Gastroesophageal sphincter (tissue), 4 donors: ENCODE data around the gene GRM8. TPM values are rescaled to one million over a fixed set of nuclear protein-coding genes. Genes with fewer than 3 reads are reported as not detected.

Experiments
- ATAC-seq: fragments of 150-250 bp; one replicate; pipeline ENCODE4 v1.9.1; 2016; ENCODE audit warnings: mild to moderate bottlenecking, moderate library complexity
- H3K27ac ChIP-seq, 4 donors: fragments of 200-600 bp; sonication (generic) in 3 of 4; 1 replicate in 3 of 4; 2 replicates in 1 of 4; pipeline ENCODE4 v1.5.1; 2016 to 2019
- H3K27me3 ChIP-seq: fragments of 200-600 bp; sonication (generic); one replicate; pipeline ENCODE4 v1.5.1; 2019
- H3K36me3 ChIP-seq, 2 donors: fragments of 200-600 bp; sonication (generic); one replicate each; pipeline ENCODE4 v1.5.1; 2019; ENCODE audit warnings: control low read depth in 1 of 2
- H3K4me1 ChIP-seq, 3 donors: fragments of 200-600 bp; sonication (generic); 1 replicate in 2 of 3; 2 replicates in 1 of 3; pipeline ENCODE4 v1.5.1; 2016 to 2019; ENCODE audit warnings: control low read depth in 2 of 3
- H3K4me3 ChIP-seq, 2 donors: fragments of 200-600 bp; sonication (generic); one replicate each; pipeline ENCODE4 v1.5.1; 2019; ENCODE audit warnings: mild to moderate bottlenecking in 1 of 2, moderate library complexity in 1 of 2
- H3K9me3 ChIP-seq, 3 donors: fragments of 200-600 bp; sonication (generic); one replicate each; pipeline ENCODE4 v1.5.1; 2017 to 2019; ENCODE audit warnings: control low read depth in 2 of 3
- CTCF ChIP-seq, 4 experiments: fragments of 200-600 bp in 2 of 4; fragments of 450-650 bp in 2 of 4; sonication (generic) in 1 of 4; IDR thresholded peaks; one replicate each; pipeline ENCODE4 v1.5.1; 2017 to 2019; ENCODE audit warnings: antibody characterized with exemption in 4 of 4, mild to moderate bottlenecking in 2 of 4, moderate library complexity in 2 of 4
- EP300 ChIP-seq: sonication (generic); formaldehyde crosslinking; IDR thresholded peaks from one replicate; pipeline ENCODE4 v1.6.1; 2017; ENCODE audit warnings: antibody characterized with exemption, mild to moderate bottlenecking
- POLR2A ChIP-seq, 2 donors: fragments of 450-650 bp; IDR thresholded peaks; one replicate each; pipeline ENCODE4 v1.6.1; 2017; ENCODE audit warnings: antibody characterized with exemption in 2 of 2, mild to moderate bottlenecking in 2 of 2, moderate library complexity in 1 of 2
- POLR2AphosphoS5 ChIP-seq: sonication (generic); formaldehyde crosslinking; IDR thresholded peaks from one replicate; pipeline ENCODE4 v1.6.1; 2017; ENCODE audit warnings: antibody characterized with exemption
- WGBS, 2 donors: methylation state at CpG; one replicate each; pipeline ENCODE4 v1.1.5; 2018; ENCODE audit warnings: low coverage in 1 of 2; 5-methylcytosine and 5-hydroxymethylcytosine counted together
- small RNA-seq, 4 donors: library from RNA; depleted of rRNA; stranded (forward); fragments of <200 nt; gene quantifications; one replicate each; pipeline ENCODE3, GENCODE V24; 2016
- total RNA-seq, 4 donors: library from RNA; depleted of rRNA; stranded (reverse); fragments of >200 nt; gene quantifications; one replicate each; pipeline ENCODE4 v1.1.0, GENCODE V29; 2016

GRM8 gene
- total RNA-seq, 4 donors from 2014 or later = 0.07 to 3.4 (median 0.93) TPM; not detected in 1

DNA sequence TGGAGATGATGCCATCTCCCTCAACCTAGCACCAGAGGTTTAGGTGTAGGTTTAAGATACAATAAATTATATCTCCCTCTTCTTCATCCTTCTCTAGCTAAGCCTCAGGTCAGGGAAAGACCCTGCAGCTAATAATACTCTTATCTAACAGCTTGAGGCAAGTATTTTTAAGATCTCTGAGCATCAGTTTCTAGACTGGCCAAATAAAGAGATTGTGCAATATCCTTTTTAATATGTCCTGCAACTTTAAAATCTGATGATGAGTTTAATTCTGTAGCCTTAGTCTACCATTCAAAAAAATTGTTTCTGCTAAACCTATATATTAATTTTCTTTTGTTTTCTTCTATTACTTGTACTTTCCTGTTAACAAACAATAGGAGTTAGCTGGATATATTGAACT lies 850.8 kb downstream of the GRM8 start:
- TF ChIP-seq POLR2AphosphoS5 (no peak), EP300 (no peak), POLR2A (IDR thresholded peaks at IDR 0.05) (no peak), CTCF (IDR thresholded peaks at IDR 0.05) (no peak)
- H3K9me3 ChIP-seq = no peaks in the 10 kb centered on the region
- H3K27ac ChIP-seq = no peak overlapping the region
- no peak overlapping the region for H3K4me3 ChIP-seq
- no peaks in the 10 kb centered on the region for H3K4me1 ChIP-seq
- no peaks in the 10 kb centered on the region for H3K36me3 ChIP-seq
- ATAC-seq = no peak
- no peaks in the 10 kb centered on the region for H3K27me3 ChIP-seq

GRCh38 chr7:126398851-126399529 lies 853.8 kb downstream of the GRM8 start:
- no peak for ATAC-seq
- Histone ChIP-seq H3K9me3 (no peaks in the 10 kb centered on the region), H3K4me1 (no peaks in the 10 kb centered on the region), H3K27ac (no peak overlapping the region), H3K36me3 (no peaks in the 10 kb centered on the region), H3K27me3 (no peaks in the 10 kb centered on the region), H3K4me3 (no peak overlapping the region)
- TF ChIP-seq EP300 = no peak
- TF ChIP-seq CTCF (IDR thresholded peaks at IDR 0.05) = no peak
- no peak for TF ChIP-seq POLR2AphosphoS5
- no peak for TF ChIP-seq POLR2A (IDR thresholded peaks at IDR 0.05)
- 40 to 45% methylated on average over 3 of the region's 3 CpGs for WGBS, 2 donors

- no peak overlapping the region for H3K4me3 ChIP-seq
- no peak for TF ChIP-seq CTCF (IDR thresholded peaks at IDR 0.05)
- no peak for TF ChIP-seq EP300
- TF ChIP-seq POLR2AphosphoS5 = no peak
- TF ChIP-seq POLR2A (IDR thresholded peaks at IDR 0.05) = no peak
- no peak overlapping the region for H3K27ac ChIP-seq
- H3K36me3 ChIP-seq = no peaks in the 10 kb centered on the region
- ATAC-seq = no peak
- H3K9me3 ChIP-seq = no peaks in the 10 kb centered on the region
- H3K4me1 ChIP-seq = no peaks in the 10 kb centered on the region
- no peaks in the 10 kb centered on the region for H3K27me3 ChIP-seq
Measured at GRCh38 chr7:126398285-126398684, 854.5 kb downstream of the GRM8 start.

DNA sequence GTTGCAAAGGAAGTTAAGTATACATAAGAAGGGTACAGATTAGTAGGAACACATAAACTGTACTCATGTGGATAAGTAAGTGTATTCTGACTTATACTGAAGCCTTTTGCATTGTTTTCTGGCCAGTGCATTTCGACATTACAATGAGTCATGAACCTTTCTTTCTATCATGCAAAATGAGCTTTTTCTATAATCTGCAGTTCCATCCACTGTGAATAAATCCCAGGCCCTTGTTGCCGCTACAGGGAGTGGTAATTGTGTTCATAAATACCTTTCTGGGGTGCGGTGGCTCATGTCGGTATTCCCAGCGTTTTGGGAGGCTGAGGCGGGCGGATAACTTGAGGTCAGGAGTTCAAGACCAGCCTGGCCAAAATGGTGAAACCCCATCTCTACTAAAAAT lies 858.3 kb downstream of the GRM8 start:
- Histone ChIP-seq H3K36me3 (no peaks in the 10 kb centered on the region), H3K4me1 (no peaks in the 10 kb centered on the region), H3K4me3 (no peak overlapping the region), H3K9me3 (no peaks in the 10 kb centered on the region), H3K27ac (no peak overlapping the region), H3K27me3 (no peaks in the 10 kb centered on the region)
- 69 to 77% methylated on average over 4 to 5 of the region's 7 CpGs for WGBS, 2 donors
- TF ChIP-seq POLR2AphosphoS5 (no peak), POLR2A (IDR thresholded peaks at IDR 0.05) (no peak)
- ATAC-seq = no peak

Small RNAs within 50 kb of the gene (small RNA-seq; reads per million reads assigned to genes)
- gene MIR592 = 0 to 0.13 (median 0) reads per million in 4 donors

Other genes with a start within 250 kb of the GRM8 start
- gene ZNF800, start 139.8 kb upstream of the GRM8 start, total RNA-seq = 10 to 100 TPM; 33.8 to 37.3 (median 35.1) TPM